ENCODE results near the gene ERC2. TPM values are rescaled to one million over a fixed set of nuclear protein-coding genes. Genes with fewer than 3 reads are reported as not detected.

Gene ERC2
- total and polyA plus RNA-seq, 2 of the 13 experiments (the other 11 are each of a cell fraction or from before 2014, with no cell fraction given): 0.16 to 0.22 TPM

GRCh38 chr3:56189536-56189935, 278.7 kb downstream of the ERC2 start (continued):
- TF ChIP-seq PRDM15 (CRISPR knock-in tag; IDR thresholded peaks at IDR 0.05) (no peak), GTF2F1 (IDR thresholded peaks at IDR 0.05; ENCODE audit: low read length) (no peak), ZNF282 (IDR thresholded peaks at IDR 0.05; ENCODE audit: partially characterized antibody) (no peak)
- TF ChIP-seq, protein P1, sequence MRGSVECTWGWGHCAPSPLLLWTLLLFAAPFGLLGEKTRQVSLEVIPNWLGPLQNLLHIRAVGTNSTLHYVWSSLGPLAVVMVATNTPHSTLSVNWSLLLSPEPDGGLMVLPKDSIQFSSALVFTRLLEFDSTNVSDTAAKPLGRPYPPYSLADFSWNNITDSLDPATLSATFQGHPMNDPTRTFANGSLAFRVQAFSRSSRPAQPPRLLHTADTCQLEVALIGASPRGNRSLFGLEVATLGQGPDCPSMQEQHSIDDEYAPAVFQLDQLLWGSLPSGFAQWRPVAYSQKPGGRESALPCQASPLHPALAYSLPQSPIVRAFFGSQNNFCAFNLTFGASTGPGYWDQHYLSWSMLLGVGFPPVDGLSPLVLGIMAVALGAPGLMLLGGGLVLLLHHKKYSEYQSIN (CRISPR knock-in tag; IDR thresholded peaks at IDR 0.05; ENCODE audit: borderline replicate concordance): no peak

DNA sequence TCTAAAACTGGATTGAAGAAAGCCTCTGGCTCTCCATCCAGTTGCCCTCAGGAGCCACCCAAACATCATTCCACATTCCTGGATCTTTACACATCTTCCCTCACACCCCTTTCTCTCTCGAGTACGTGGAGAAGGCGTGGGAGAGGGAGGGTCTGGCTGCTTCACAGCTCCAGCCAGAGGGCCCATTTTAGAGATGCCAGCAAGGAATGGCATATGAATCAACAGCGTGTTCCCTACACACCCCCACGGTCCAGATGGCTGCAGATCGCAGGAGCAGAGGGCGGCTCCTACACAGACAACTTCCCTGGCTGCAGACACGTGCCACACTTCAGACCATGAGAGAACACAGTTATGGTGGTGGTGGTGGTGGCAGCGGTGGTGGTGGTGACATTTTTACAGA, 280.1 kb downstream of the ERC2 start:
- in situ Hi-C loops (cut with HindIII; ENCODE audit: extremely low pct_ligation_motif_present, low pct_unique_long_range_greater_than_20kb) (no loop called here), intact Hi-C loops (cut with micrococcal nuclease; ENCODE audit: unreplicated experiment) (no loop called here)
- ATAC-seq: no peak
- WGBS (ENCODE audit: low lambda C conversion rate): 4% methylated on average over 7 of the region's 9 CpGs
- CTCF ChIA-PET (ENCODE audit: low intra/inter-chr PET ratio, low total read pairs): no interaction called here
- no peak for FAIRE-seq
- H3K4me1 ChIP-seq (ENCODE audit: insufficient read depth, low read length): no peaks in the 10 kb centered on the region
- POLR2A ChIA-PET: no interaction called here
- H3K79me2 ChIP-seq (ENCODE audit: insufficient read depth, low read length): no peaks in the 10 kb centered on the region
- H3K36me3 ChIP-seq (replicated peaks in 1 of 2; ENCODE audit: control insufficient read depth in 1 of 2, insufficient read depth in 2 of 2, low read length in 2 of 2): no peaks in the 10 kb centered on the region
- no peaks in the 10 kb centered on the region for H4K20me1 ChIP-seq (ENCODE audit: insufficient read depth, low read length)
- H3K4me2 ChIP-seq (ENCODE audit: low read depth, low read length): no peak overlapping the region
- TF ChIP-seq SRSF1 (optimal IDR thresholded peaks at IDR 0.05; ENCODE audit: low read depth, low read length) (no peak), U2AF2 (IDR thresholded peaks at IDR 0.05; ENCODE audit: low read depth, low read length) (no peak), ZNF780A (CRISPR knock-in tag; IDR thresholded peaks at IDR 0.05) (no peak), ZNF615 (CRISPR knock-in tag; IDR thresholded peaks at IDR 0.05; ENCODE audit: borderline replicate concordance) (no peak), ZNF841 (CRISPR knock-in tag; IDR thresholded peaks at IDR 0.05; ENCODE audit: borderline replicate concordance) (no peak), IRF2 (CRISPR knock-in tag; IDR thresholded peaks at IDR 0.05) (no peak), KLF16 (CRISPR knock-in tag; IDR thresholded peaks at IDR 0.05) (no peak), ZNF326 (CRISPR knock-in tag; IDR thresholded peaks at IDR 0.05; ENCODE audit: borderline replicate concordance) (no peak), ASH2L (IDR thresholded peaks at IDR 0.05; ENCODE audit: insufficient read length, low read depth, low read length) (no peak), ZSCAN22 (CRISPR knock-in tag; IDR thresholded peaks at IDR 0.05) (no peak), ISL2 (CRISPR knock-in tag; IDR thresholded peaks at IDR 0.05) (no peak), HNRNPL (IDR thresholded peaks at IDR 0.05; ENCODE audit: low read depth, low read length) (no peak)
- TF ChIP-seq, protein P2, sequence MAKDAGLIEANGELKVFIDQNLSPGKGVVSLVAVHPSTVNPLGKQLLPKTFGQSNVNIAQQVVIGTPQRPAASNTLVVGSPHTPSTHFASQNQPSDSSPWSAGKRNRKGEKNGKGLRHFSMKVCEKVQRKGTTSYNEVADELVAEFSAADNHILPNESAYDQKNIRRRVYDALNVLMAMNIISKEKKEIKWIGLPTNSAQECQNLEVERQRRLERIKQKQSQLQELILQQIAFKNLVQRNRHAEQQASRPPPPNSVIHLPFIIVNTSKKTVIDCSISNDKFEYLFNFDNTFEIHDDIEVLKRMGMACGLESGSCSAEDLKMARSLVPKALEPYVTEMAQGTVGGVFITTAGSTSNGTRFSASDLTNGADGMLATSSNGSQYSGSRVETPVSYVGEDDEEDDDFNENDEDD (CRISPR knock-in tag; IDR thresholded peaks at IDR 0.05; ENCODE audit: borderline replicate concordance): no peak
- TF ChIP-seq, protein P3, sequence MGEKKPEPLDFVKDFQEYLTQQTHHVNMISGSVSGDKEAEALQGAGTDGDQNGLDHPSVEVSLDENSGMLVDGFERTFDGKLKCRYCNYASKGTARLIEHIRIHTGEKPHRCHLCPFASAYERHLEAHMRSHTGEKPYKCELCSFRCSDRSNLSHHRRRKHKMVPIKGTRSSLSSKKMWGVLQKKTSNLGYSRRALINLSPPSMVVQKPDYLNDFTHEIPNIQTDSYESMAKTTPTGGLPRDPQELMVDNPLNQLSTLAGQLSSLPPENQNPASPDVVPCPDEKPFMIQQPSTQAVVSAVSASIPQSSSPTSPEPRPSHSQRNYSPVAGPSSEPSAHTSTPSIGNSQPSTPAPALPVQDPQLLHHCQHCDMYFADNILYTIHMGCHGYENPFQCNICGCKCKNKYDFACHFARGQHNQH (CRISPR knock-in tag; IDR thresholded peaks at IDR 0.05): no peak
- no peaks in the 10 kb centered on the region for H3K27me3 ChIP-seq (ENCODE audit: control insufficient read depth in 1 of 2, insufficient read depth in 2 of 2, low read length in 2 of 2)
- H3K9ac ChIP-seq (ENCODE audit: insufficient read depth, low read depth, low read length): no peak overlapping the region
- DNase-seq (ENCODE audit: low spot score): no peak
- no TSS peak for BruUV-seq (replicated peaks)
- no peak overlapping the region for H3K27ac ChIP-seq (ENCODE audit: extremely low read length, insufficient read depth, low read length)
- H3K9me3 ChIP-seq (ENCODE audit: low read length): no peaks in the 10 kb centered on the region
- no peak overlapping the region for H2AFZ ChIP-seq (ENCODE audit: low read length)
- H3K4me3 ChIP-seq (replicated peaks in 1 of 3; ENCODE audit: insufficient read depth in 1 of 3, low read depth in 2 of 3, low read length in 3 of 3): no peak overlapping the region
